HepG2 (cell line): Measurements from ENCODE around the gene PRR14. TPM values are rescaled to one million over a fixed set of nuclear protein-coding genes. Genes with fewer than 3 reads are reported as not detected.

Experiments used
- ATAC-seq: fragments of 200-7000 bp; cut with Tn5 transposase; 3 replicates; pipeline ENCODE4 v1.9.1; 2020; ENCODE audit warnings: mild to moderate bottlenecking, moderate library complexity
- BruUV-seq: library from RNA; stranded (reverse); fragments of 400-500 nt; replicated peaks from 2 replicates; lab custom pipeline; 2021; lab: Mats Ljungman, UMichigan
- CTCF ChIA-PET: fragments of 300-600 bp; formaldehyde crosslinking; extraction: SDS; loops from one replicate; lab custom pipeline; 2021; ENCODE audit warnings: low total read pairs, inconsistent platforms, low intra/inter-chr PET ratio; lab: Yijun Ruan, JAX
- POLR2A ChIA-PET: fragments of 350-600 bp; sonication (Branson Sonifier 250); formaldehyde crosslinking; loops from one replicate; lab custom pipeline; 2020; ENCODE audit warnings: antibody characterized with exemption, inconsistent platforms; lab: Yijun Ruan, JAX
- DNase-seq: peaks from one replicate; pipeline ENCODE4 v3.0.0-alpha.2; 2015; ENCODE audit warnings: low spot score
- FAIRE-seq: peaks from 3 replicates; lab custom pipeline; 2011; peaks lifted over from hg19 to GRCh38; lab: Jason Lieb, UNC
- H2AFZ ChIP-seq: one replicate; pipeline ENCODE4 v1.6.1; 2011; ENCODE audit warnings: low read length, inconsistent platforms
- H3K27ac ChIP-seq: fragments of 300-600 bp; 3 replicates; pipeline ENCODE4 v1.8.0; 2011; ENCODE audit warnings: mixed run types, mild to moderate bottlenecking, mixed read lengths, low read length, inconsistent platforms; ENCODE audit not compliant: insufficient read depth; ENCODE audit errors: extremely low read length
- H3K27me3 ChIP-seq, 2 experiments: fragments of 200-600 bp in 1 of 2; 2 replicates in 1 of 2; 3 replicates in 1 of 2; pipeline versions ENCODE4 v1.6.0 to v1.8.0; 2011; ENCODE audit warnings: low read length in 2 of 2, mild to moderate bottlenecking in 2 of 2, moderate library complexity in 2 of 2, inconsistent platforms in 1 of 2; ENCODE audit not compliant: insufficient read depth in 2 of 2, control insufficient read depth in 1 of 2
- H3K36me3 ChIP-seq, 2 experiments: fragments of 200-600 bp in 1 of 2; replicated peaks in 1 of 2; 2 replicates in 1 of 2; 3 replicates in 1 of 2; pipeline versions ENCODE4 v1.5.1 to v1.8.0; 2011; ENCODE audit warnings: low read length in 2 of 2, inconsistent platforms in 1 of 2; ENCODE audit not compliant: insufficient read depth in 2 of 2, control insufficient read depth in 1 of 2
- H3K4me1 ChIP-seq: 2 replicates; pipeline ENCODE4 v1.5.1; 2012; ENCODE audit warnings: low read length, inconsistent platforms; ENCODE audit not compliant: insufficient read depth
- H3K4me2 ChIP-seq: 2 replicates; pipeline ENCODE4 v1.6.0; 2011; ENCODE audit warnings: low read depth, low read length, inconsistent platforms
- H3K4me3 ChIP-seq, 3 experiments: fragments of 200-600 bp in 1 of 3; sonication (generic), shearing (Covaris generic) in 1 of 3; replicated peaks in 1 of 3; 2 replicates each; pipeline ENCODE4 v1.5.1; 2011 to 2016; ENCODE audit warnings: low read length in 3 of 3, inconsistent platforms in 2 of 3, low read depth in 2 of 3, mild to moderate bottlenecking in 2 of 3, control low read depth in 1 of 3, mixed read lengths in 1 of 3; ENCODE audit not compliant: insufficient read depth in 1 of 3
- H3K79me2 ChIP-seq: one replicate; pipeline ENCODE4 v1.6.1; 2011; ENCODE audit warnings: low read length, inconsistent platforms; ENCODE audit not compliant: insufficient read depth
- H3K9ac ChIP-seq: 2 replicates; pipeline ENCODE4 v1.6.0; 2011; ENCODE audit warnings: mild to moderate bottlenecking, low read depth, low read length, inconsistent platforms; ENCODE audit not compliant: insufficient read depth
- H3K9me3 ChIP-seq: 2 replicates; pipeline ENCODE4 v1.5.1; 2012; ENCODE audit warnings: mild to moderate bottlenecking, low read length
- H4K20me1 ChIP-seq: 2 replicates; pipeline ENCODE4 v1.6.0; 2011; ENCODE audit warnings: inconsistent platforms, mild to moderate bottlenecking, low read length, moderate library complexity; ENCODE audit not compliant: insufficient read depth
- AGO2 ChIP-seq: fragments of 200-400 bp; formaldehyde crosslinking; optimal IDR thresholded peaks from 2 replicates; pipeline ENCODE3; 2017; ENCODE audit warnings: mild to moderate bottlenecking, low read depth, low read length, moderate library complexity
- ASH2L ChIP-seq: fragments of 300-600, 200-600 bp; sonication (generic); IDR thresholded peaks from 2 replicates; pipeline ENCODE4 v1.7.0; 2017; ENCODE audit warnings: low read depth, mild to moderate bottlenecking, moderate library complexity, mixed read lengths, low read length; ENCODE audit not compliant: insufficient read length
- EED ChIP-seq: sonication (generic); formaldehyde crosslinking; IDR thresholded peaks from 2 replicates; pipeline ENCODE4 v1.5.0; 2020; ENCODE audit warnings: mild to moderate bottlenecking, missing genetic modification reagents
- GLMP ChIP-seq: sonication (generic); formaldehyde crosslinking; IDR thresholded peaks from 2 replicates; pipeline ENCODE4 v1.9.0; 2021; ENCODE audit warnings: missing genetic modification reagents, mild to moderate bottlenecking, borderline replicate concordance
- RBFOX2 ChIP-seq: fragments of 200-400 bp; formaldehyde crosslinking; IDR thresholded peaks from 2 replicates; pipeline ENCODE4 v1.6.1; 2017; ENCODE audit warnings: low read depth, mild to moderate bottlenecking, low read length
- ZNF232 ChIP-seq: sonication (generic); formaldehyde crosslinking; IDR thresholded peaks from 2 replicates; pipeline ENCODE4 v1.4.0; 2020; ENCODE audit warnings: missing genetic modification reagents, borderline replicate concordance
- ZNF570 ChIP-seq: sonication (generic); formaldehyde crosslinking; IDR thresholded peaks from 2 replicates; pipeline ENCODE4 v1.4.0; 2020; ENCODE audit warnings: mild to moderate bottlenecking, missing genetic modification reagents, borderline replicate concordance
- WGBS: methylation state at CpG from one replicate; pipeline ENCODE4 v1.1.6; 2017; ENCODE audit warnings: low lambda C conversion rate; 5-methylcytosine and 5-hydroxymethylcytosine counted together
- in situ Hi-C: cut with HindIII; loops from 2 replicates; pipeline ENCODE4 v1.10.0; 2017; ENCODE audit warnings: low pct_unique_long_range_greater_than_20kb; ENCODE audit not compliant: extremely low pct_ligation_motif_present
- intact Hi-C: fragments of 100-400 bp; cut with micrococcal nuclease; formaldehyde crosslinking; loops from one replicate; pipeline ENCODE4 v1.10.0; 2022; ENCODE audit not compliant: unreplicated experiment
- polyA plus RNA-seq, 8 experiments: library from polyadenylated mRNA; depleted of rRNA in 3 of 8; stranded (reverse) in 7 of 8; unstranded in 1 of 8; fragments of >200 nt; fragmentation: Illumina TruSeq in 4 of 8; extraction: Trizol in 4 of 8; gene quantifications; 2 replicates each; pipeline versions ENCODE4 v1.2.1 to v1.2.3, GENCODE V29; 2011 to 2016; ENCODE audit warnings: low read depth in 4 of 8, missing spikeins in 1 of 8, mixed read lengths in 1 of 8; ENCODE audit not compliant: insufficient read depth in 1 of 8
- total RNA-seq, 5 experiments: library from RNA; depleted of rRNA; stranded (reverse); fragments of >200 nt; fragmentation: Illumina TruSeq; extraction: Trizol; gene quantifications; 2 replicates each; pipeline ENCODE4 v1.2.3, GENCODE V29; 2016; ENCODE audit warnings: low read depth in 1 of 5
- TF ChIP-seq, protein P1 (sequence below): fragments of 450-650 bp; IDR thresholded peaks from 2 replicates; pipeline ENCODE4 v1.6.1; 2017

The PRR14 gene
- total and polyA plus RNA-seq, 2 of the 13 experiments (the other 11 are each of a cell fraction or from before 2014, with no cell fraction given): 8.4 to 11.0 TPM

DNA sequence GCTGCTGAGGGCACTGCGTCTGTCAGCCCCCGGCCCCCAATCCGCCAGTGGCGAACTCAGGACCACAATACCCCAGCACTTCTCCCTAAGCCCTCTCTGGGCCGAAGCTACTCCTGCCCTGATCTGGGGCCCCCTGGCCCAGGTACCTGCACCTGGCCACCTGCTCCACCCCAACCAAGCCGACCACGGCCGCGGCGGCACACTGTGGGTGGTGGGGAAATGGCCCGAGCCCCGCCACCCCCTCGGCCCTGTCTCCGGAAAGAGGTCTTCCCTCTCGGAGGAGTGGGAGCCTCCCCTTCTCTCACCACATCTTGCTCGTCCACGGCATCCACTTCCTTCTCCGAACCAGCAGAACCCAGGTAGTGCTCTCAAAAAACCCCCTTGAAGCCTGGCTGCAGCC lies 4.1 kb downstream of the PRR14 start:
- DNase-seq (no peak), FAIRE-seq (no peak), ATAC-seq (no peak)
- intact Hi-C loops (loop anchor here (10.0 kb wide), 2 partner anchors 130 to 570 kb away; partner anchors contain the start of gene ZNF768), in situ Hi-C loops (loop anchor here (25.0 kb wide), 1 partner anchor 843 kb away; the partner anchor contains the start of genes MAZ, MVP, PAGR1 and PRRT2)
- H3K4me1 ChIP-seq: peaks cover 25% of the 10 kb centered on the region
- H3K4me2 ChIP-seq: no peak overlapping the region
- no peaks in the 10 kb centered on the region; a peak in 1 of 5 replicates for H3K27me3 ChIP-seq
- peaks cover 12% of the 10 kb centered on the region for H3K79me2 ChIP-seq
- H3K27ac ChIP-seq: no peak overlapping the region
- CTCF ChIA-PET: no interaction called here
- peaks cover 3% of the 10 kb centered on the region; the same call in 1 of the 2 replicates for H4K20me1 ChIP-seq
- no TSS peak for BruUV-seq
- no peak overlapping the region for H3K9ac ChIP-seq
- H3K9me3 ChIP-seq: no peaks in the 10 kb centered on the region
- 97% methylated on average over 18 of the region's 18 CpGs for WGBS
- peaks cover 7 to 32% of the 10 kb centered on the region in 2 experiments; a peak in 4 of 5 replicates for H3K36me3 ChIP-seq
- TF ChIP-seq AGO2 (peak; percentile 62), ZNF570 (CRISPR knock-in tag) (no peak), RBFOX2 (peak; percentile 62; the same call in 1 of the 2 replicates), ASH2L (no peak), GLMP (CRISPR knock-in tag) (no peak), EED (CRISPR knock-in tag) (no peak), ZNF232 (no peak)
- TF ChIP-seq, protein P1, sequence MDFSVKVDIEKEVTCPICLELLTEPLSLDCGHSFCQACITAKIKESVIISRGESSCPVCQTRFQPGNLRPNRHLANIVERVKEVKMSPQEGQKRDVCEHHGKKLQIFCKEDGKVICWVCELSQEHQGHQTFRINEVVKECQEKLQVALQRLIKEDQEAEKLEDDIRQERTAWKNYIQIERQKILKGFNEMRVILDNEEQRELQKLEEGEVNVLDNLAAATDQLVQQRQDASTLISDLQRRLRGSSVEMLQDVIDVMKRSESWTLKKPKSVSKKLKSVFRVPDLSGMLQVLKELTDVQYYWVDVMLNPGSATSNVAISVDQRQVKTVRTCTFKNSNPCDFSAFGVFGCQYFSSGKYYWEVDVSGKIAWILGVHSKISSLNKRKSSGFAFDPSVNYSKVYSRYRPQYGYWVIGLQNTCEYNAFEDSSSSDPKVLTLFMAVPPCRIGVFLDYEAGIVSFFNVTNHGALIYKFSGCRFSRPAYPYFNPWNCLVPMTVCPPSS: no peak
- TF ChIP-seq, all 625 proteins: peak for 2
- POLR2A ChIA-PET: no interaction called here
- no peak overlapping the region for H2AFZ ChIP-seq
- H3K4me3 ChIP-seq: no peak overlapping the region
